ENCODE data around the gene CDK19.

CDK19 gene

DNA sequence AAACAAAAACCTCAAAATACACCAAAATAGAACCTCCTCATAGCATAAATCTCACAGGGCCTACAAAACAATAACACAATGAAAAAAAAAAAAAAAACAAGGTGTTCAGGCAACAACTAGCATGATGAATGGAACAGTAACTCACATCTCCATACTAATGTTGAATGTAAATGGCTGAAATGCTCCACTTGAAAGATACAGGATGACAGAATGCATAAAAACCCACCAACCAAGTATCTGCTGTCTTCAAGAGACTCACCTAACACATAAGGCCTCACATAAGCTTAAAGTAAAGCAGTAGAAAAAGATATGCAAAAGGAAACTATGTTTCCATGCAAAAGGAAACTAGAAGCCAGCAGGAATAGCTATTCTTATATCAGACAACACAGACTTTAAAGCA, 121.3 kb downstream of the CDK19 start:
- DNase-seq = no peak

- DNase-seq = no peak
Measured at GRCh38 chr6:110693296-110693695, 122.0 kb downstream of the CDK19 start.

- no peak for DNase-seq
Measured at GRCh38 chr6:110690916-110691315, 124.4 kb downstream of the CDK19 start.

GRCh38 chr6:110690106-110690654, 125.1 kb downstream of the CDK19 start:
- DNase-seq = no peak

- DNase-seq = no peak
Measured at GRCh38 chr6:110689275-110689935, 125.9 kb downstream of the CDK19 start.

DNA sequence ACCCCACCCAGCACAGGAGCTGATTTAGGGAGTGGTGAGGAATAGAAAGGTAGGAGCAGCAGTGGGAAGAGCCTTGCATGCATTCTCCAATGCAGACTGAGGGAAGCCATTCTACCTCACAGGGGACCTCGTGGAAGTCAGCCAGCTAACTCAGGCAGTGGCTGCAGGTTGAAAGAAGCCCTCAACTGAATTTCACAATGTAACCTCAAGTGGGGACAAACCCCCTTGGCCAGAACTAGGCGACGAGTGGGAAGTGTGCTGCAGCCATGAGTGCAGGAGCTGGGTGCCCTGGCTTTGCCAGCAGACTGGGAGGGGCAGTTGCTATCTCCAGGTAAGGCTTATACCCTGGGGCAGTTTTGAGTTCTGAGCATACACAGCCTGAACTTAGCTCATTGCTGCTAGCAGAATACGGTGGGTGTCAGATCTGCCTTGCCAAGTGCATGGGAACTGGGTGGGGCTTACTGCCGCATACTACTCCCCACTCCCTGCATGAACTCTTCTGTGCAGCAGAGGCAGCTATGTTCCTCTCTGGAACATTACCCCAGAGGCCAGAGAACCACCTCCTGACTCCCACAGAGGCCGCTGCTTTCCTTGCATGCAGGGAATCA, 126.5 kb downstream of the CDK19 start:
- no peak for DNase-seq

DNA sequence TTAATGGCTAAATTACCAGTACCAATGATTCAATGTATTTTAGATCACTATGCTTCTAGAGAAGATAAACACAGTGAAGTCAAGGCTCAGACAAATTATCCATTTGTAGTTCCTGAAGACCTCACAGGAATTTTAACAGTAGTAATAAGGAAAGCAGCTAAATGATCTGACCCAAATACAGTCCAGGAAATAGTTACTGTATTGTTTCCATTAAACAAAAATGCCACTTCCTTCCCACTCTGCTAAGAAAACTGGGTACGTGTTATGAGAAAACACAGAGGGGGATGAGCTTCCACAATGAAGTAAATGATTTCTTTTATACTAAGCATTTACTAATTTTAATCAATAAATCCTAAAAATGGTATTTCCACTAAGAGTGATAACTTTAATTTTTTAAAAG, 127.9 kb downstream of the CDK19 start:
- DNase-seq = no peak

DNA sequence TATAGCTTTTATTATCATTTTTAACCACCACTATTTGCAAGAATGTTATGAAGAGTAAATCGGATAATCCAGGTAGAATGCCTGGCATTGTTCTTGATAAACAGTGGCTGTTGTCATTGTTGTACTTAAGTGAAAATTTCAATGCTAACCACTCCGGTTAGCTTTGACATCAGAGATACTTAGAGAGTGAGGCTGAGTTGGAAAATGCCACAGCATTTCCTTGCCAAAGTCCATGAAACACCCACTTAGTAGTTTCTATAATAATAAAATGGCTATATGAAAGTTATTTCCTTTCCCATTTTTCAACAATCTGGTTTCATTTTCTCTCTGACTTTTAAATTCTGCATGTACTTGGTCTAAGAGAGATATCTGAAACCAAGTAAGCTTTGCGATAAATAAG, 132.0 kb downstream of the CDK19 start:
- DNase-seq = no peak

- DNase-seq = peak; percentile 42
Measured at GRCh38 chr6:110682460-110682853, 132.8 kb downstream of the CDK19 start.

- no peak for DNase-seq
Measured at GRCh38 chr6:110681543-110682459, 133.5 kb downstream of the CDK19 start.

DNA sequence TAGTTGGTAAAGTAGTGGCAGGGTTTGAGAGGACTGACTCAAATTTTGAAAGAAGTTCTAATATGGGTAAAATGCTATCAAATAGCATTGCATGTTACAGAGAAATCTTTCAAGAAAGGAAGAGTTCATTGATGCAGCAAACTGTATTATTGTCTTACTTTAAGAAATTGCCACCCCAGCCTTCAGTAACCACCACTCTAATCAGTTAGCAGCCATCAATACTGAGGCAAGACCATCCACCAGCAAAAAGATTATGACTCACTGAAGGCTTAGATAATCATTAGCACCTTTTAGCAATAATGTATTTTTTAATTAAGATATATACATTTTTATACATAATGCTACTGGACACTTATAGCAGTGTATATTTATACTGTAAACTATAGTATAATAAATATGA, 138.9 kb downstream of the CDK19 start:
- DNase-seq = no peak

GRCh38 chr6:110674096-110674495, 141.2 kb downstream of the CDK19 start:
- no peak for DNase-seq

DNA sequence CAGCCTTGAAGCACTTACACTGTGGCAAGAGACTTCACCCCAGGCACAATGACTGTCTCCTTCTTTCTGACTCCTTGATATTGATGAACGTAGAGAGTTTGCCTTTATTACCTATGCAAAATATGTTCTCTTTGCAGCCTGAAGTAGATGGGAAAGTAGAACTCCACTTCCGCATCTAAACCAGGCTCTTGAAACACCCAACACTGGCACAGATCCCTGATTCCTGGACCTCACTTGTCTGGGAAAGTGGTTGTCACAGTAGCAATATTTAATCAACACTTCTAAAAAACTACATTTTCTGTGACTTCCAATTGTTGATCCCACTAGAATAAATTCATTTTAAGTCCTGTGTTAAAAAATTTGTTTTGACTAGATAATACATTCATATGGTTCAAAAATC, 143.1 kb downstream of the CDK19 start:
- no peak for DNase-seq

- no peak for DNase-seq
Measured at GRCh38 chr6:110671447-110671846, 143.8 kb downstream of the CDK19 start.

DNA sequence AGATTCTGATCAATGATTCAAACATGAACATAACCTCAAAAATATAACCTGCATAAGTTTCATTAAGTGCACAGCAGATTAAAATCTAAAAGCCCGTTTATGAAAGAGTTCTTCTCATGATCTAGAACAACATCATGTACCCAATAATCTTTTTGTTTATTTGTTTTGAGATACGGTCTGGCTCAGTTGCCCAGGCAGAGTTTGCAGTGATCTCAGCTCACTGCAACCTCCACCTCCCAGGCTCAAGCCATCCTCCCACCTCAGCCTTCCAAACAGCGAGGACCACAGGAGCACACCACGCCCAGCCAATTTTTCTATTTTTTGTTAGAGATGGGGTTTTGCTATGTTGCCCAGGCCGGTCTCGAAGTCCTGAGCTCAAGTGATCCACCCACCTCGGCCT, 149.7 kb downstream of the CDK19 start:
- DNase-seq = no peak

DNA sequence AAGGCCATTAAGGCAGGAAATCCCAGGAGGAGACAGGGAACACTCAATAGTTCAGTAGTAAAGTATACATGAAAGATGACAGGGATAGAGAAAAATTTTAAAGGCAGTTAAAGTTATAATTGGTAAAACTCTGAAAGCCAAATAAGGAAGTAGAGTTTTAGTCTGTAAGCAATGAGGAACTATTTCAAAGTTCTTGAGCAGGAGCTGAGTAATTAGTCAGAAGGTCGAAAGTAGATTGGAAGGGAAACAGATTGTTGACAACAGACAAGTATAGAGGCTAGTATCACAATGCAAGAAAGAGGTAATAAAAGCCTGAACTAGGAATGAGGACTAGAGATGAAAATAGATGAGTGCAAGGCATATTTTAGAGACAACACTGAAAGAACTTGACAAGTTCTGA, 150.3 kb downstream of the CDK19 start:
- no peak for DNase-seq

DNA sequence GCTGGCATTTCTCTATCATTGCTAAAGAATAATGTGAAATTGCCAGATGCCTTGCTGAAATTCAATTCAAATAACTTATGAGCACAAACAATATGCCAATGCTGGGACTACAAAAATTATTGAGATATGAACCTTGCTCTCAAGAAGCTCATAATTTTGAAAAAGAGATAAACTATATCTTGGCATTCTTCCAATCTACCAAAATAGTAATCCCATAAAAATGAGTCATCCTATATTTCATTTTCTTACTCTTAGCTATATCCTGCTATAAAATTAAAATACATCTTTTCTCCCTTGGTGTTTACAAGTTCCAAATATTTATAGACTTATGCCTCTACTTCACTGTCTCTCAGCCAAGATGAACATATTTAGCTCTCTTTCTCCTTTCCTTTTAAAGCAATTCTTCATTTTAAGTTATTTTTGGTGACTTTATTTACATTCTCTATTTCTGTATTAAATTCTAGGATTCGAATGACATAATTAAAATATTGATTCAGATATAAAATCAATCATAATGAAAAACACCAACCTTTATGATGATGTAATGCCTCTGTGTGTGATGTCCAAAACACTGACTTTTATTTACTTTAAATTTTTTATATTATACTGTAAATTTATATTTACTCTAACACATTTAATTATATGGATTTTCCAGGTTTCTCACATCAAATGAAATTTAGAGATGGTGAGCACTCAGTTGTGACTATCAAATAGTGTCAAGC, 152.6 kb downstream of the CDK19 start:
- no peak for DNase-seq

DNA sequence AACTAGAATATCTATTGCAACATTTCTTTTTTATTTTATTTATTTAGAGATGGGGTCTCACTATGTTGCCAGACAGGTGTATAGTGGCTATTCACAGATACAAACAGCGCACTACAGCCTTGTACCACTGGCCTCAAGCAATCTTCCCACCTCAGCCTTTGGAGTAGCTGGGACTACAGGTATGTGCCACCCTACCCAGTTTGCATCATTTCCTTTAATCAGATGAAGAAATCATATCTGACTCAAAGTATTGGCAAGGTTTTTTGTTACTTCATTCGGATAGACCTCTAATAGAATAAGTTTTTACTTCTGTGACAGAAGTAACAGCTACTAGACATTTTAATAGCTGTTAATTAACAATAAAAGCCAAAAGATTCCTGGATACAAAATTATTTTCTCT, 153.9 kb downstream of the CDK19 start:
- no peak for DNase-seq

DNA sequence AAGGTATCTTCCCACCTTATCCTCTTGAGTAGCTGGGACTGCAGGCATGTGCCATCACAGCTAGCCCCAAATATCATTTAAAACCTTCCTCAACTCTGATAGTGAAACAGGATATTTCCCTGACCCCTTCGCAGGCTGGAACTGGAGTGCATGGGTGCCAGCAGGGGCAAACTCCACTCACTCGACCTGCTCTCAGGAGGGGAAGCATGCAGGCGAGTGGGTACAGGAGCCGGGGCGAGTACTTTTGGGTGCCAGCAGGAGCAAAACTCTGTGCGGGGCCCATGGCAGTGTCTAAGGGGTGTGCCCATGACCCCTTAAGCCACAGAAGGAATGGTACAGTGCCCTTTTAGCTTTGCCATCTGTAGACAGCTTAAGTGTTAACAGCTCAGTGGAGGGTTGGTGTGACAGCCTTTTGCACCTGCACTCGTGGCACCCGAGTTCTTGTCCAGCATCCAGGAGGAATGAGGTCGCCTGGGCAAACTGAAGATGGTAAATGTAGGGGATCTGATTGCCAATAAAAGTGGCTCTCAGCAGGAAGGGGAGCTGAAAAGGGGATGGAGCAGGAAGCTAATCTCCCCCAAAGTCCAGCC, 155.1 kb downstream of the CDK19 start:
- no peak for DNase-seq

DNA sequence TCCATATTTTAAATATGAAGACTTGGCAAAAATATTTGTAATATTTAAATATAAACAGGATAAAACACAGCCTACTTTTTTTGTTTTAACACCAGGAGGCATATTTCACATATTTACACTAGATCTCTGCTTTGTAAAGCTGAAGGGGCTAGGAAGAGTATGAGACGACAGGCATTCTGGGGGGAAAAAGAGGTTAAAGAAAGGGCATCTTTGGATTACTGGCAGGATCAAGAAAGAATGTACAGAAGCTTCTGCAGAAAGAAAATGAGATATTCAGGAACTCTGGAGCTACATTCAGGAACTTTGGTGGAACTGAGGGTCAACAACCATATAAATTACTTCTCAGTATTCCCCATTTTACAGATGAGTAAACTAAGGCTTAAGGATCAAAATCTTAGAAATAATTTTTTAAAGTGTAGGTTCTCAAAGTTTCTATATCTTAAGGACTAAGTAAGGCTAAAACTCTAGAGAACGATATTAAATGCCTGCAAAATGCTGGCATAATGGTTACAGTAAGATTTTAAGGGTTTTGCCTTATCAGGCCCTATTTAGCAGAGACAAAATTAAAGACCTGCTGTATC, 156.5 kb downstream of the CDK19 start:
- DNase-seq = no peak

DNA sequence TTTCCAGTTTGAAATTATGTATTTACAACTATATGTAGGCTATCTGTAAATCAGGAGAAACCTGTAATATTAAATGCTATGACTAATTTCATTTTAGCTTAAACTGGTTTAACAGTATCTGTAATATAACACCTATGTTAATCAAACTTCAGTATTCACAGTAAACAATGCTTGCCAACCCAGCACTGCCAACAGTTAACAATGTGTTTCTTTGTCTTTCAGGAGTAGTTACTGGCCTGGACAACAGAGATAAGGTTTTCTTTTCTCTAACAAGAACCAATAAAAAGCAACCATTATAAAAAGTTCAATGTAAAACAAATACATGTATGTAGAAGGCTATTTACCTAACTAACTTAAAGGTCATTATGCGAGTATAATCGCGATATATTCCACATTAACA, 158.8 kb downstream of the CDK19 start:
- no peak for DNase-seq

GRCh38 chr6:110655821-110656220, 159.4 kb downstream of the CDK19 start:
- no peak for DNase-seq

Data from activated CD4-positive, alpha-beta T cell treated with anti-CD3 and anti-CD28 coated beads, Interleukin-2, amount 50 U/mL, for 1 hour (primary cell).